Stomach (tissue), 9 donors: Measurements from ENCODE around the gene TPCN2. TPM values are rescaled to one million over a fixed set of nuclear protein-coding genes. Genes with fewer than 3 reads are reported as not detected.
A peak's percentile ranks its signal among the peaks of the same experiment; 100 is the strongest.

ENCODE experiments used
- DNase-seq, 2 donors: peaks; one replicate each; pipeline versions ENCODE4 v3.0.0 to v3.0.0-alpha.2; 2013 to 2019
- H3K27ac ChIP-seq, 5 donors: fragments of 200-600 bp in 4 of 5; sonication (generic) in 4 of 5; one replicate each; pipeline ENCODE4 v1.5.1; 2013 to 2019; ENCODE audit warnings: mild to moderate bottlenecking in 1 of 5, moderate library complexity in 1 of 5
- H3K27me3 ChIP-seq, 3 donors: fragments of 200-600 bp; sonication (generic); one replicate each; pipeline ENCODE4 v1.5.1; 2017 to 2019; ENCODE audit warnings: mixed run types in 1 of 3
- H3K36me3 ChIP-seq, 4 donors: fragments of 200-600 bp; sonication (generic); 1 replicate in 3 of 4; 2 replicates in 1 of 4; pipeline ENCODE4 v1.5.1; 2016 to 2019
- H3K4me1 ChIP-seq, 4 donors: fragments of 200-600 bp; sonication (generic); one replicate each; pipeline ENCODE4 v1.5.1; 2016 to 2019
- H3K4me3 ChIP-seq, 4 donors: fragments of 200-600 bp; sonication (generic) in 3 of 4; one replicate each; pipeline ENCODE4 v1.5.1; 2016 to 2019; ENCODE audit warnings: mild to moderate bottlenecking in 1 of 4
- H3K9me3 ChIP-seq, 4 donors: fragments of 200-600 bp; sonication (generic); one replicate each; pipeline ENCODE4 v1.5.1; 2016 to 2019
- CTCF ChIP-seq, 7 experiments: fragments of 450-650 bp in 4 of 7; fragments of 200-600 bp in 3 of 7; sonication (generic) in 3 of 7; IDR thresholded peaks; one replicate each; pipeline ENCODE4 v1.5.1; 2016 to 2019; ENCODE audit warnings: antibody characterized with exemption in 7 of 7, control low read depth in 2 of 7, mild to moderate bottlenecking in 1 of 7
- EP300 ChIP-seq: sonication (generic); formaldehyde crosslinking; IDR thresholded peaks from one replicate; pipeline ENCODE4 v1.6.1; 2017; ENCODE audit warnings: antibody characterized with exemption
- POLR2A ChIP-seq, 4 donors: fragments of 450-650 bp; IDR thresholded peaks; one replicate each; pipeline ENCODE4 v1.6.1; 2016; ENCODE audit warnings: antibody characterized with exemption in 4 of 4, control low read depth in 2 of 4, mild to moderate bottlenecking in 1 of 4, moderate library complexity in 1 of 4
- POLR2AphosphoS5 ChIP-seq, 3 donors: sonication (generic); formaldehyde crosslinking; IDR thresholded peaks; one replicate each; pipeline ENCODE4 v1.6.1; 2016; ENCODE audit warnings: antibody characterized with exemption in 3 of 3
- WGBS, 5 donors: extraction: QIAGEN DNeasy Blood & Tissue Kit in 3 of 5; methylation state at CpG; one replicate each; pipeline versions ENCODE4 v1.1.5 to v1.1.7; 2013 to 2018; 5-methylcytosine and 5-hydroxymethylcytosine counted together
- intact Hi-C: fragments of 100-400 bp; cut with DNase I; formaldehyde crosslinking; loops from one replicate; pipeline ENCODE4 v1.15.1; 2023; ENCODE audit warnings: low total_unique reads
- polyA plus RNA-seq, 3 donors: library from polyadenylated mRNA; stranded (reverse); fragments of 200-250 nt; gene quantifications; one replicate each; pipeline ENCODE4 v1.2.3, GENCODE V29; 2013
- total RNA-seq, 5 donors: library from RNA; depleted of rRNA; stranded (reverse); fragments of >200 nt; gene quantifications; one replicate each; pipeline versions ENCODE4 v1.1.0 to v1.2.3, GENCODE V29; 2014 to 2016
- donor health status: healthy with polysubstance abuse.
- donor health status: Bipolar disorder and iron deficiency.
- donor health status: healthy.

Gene TPCN2
- total and polyA plus RNA-seq, 8 donors: 6.4 to 66.1 (median 27.2) TPM

- Histone ChIP-seq H3K27ac (no peak overlapping the region), H3K4me1 (peaks cover 0 to 6% (median 0%) of the 10 kb centered on the region in 4 donors), H3K36me3 (peaks cover 0 to 34% (median 2%) of the 10 kb centered on the region in 4 donors), H3K9me3 (peaks cover 0 to 14% (median 12%) of the 10 kb centered on the region in 4 donors), H3K4me3 (no peak overlapping the region), H3K27me3 (no peaks in the 10 kb centered on the region)
- intact Hi-C loops: no loop called here
- TF ChIP-seq POLR2A (IDR thresholded peaks at IDR 0.05) (no peak), EP300 (no peak), POLR2AphosphoS5 (IDR thresholded peaks at IDR 0.05) (no peak), CTCF (IDR thresholded peaks at IDR 0.05) (no peak)
- WGBS, 5 donors: 57 to 68% (median 63%) methylated on average over 8 of the region's 8 CpGs
- peak in 1 of 2 donors; percentile 17 for DNase-seq
Observed at GRCh38 chr11:69141742-69142141, 93.0 kb downstream of the TPCN2 start.

DNA sequence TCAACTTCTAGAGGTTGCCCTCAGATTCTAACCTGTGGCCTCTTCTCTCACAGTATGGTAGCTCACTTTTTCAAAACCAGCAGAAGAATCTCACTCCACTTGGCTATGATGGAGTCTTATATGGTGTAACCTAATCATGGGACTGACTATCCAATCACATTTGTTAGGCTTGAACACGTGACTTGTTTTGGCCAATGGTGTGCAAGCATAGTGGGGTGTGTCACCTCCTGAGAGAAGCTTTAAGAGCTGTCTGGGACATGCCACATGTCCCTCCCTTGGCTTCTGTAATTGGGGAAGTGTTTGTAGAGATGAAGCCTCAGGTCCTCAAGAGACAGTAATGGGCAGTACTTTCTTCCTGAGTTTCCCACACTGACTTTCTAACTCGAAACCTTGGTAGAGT lies 94.2 kb downstream of the TPCN2 start:
- Histone ChIP-seq H3K9me3 (peaks cover 0 to 19% (median 17%) of the 10 kb centered on the region in 4 donors), H3K27me3 (no peaks in the 10 kb centered on the region), H3K4me3 (no peak overlapping the region), H3K27ac (no peak overlapping the region), H3K4me1 (peaks cover 0 to 2% (median 0%) of the 10 kb centered on the region in 4 donors), H3K36me3 (peaks cover 0 to 39% (median 2%) of the 10 kb centered on the region in 4 donors)
- no peak for TF ChIP-seq CTCF (IDR thresholded peaks at IDR 0.05)
- no peak for TF ChIP-seq POLR2A (IDR thresholded peaks at IDR 0.05)
- peak in 1 of 2 donors; percentile 1 for DNase-seq
- intact Hi-C loops: no loop called here
- 88 to 99% (median 96%) methylated on average over 2 of the region's 2 CpGs for WGBS, 5 donors

DNA sequence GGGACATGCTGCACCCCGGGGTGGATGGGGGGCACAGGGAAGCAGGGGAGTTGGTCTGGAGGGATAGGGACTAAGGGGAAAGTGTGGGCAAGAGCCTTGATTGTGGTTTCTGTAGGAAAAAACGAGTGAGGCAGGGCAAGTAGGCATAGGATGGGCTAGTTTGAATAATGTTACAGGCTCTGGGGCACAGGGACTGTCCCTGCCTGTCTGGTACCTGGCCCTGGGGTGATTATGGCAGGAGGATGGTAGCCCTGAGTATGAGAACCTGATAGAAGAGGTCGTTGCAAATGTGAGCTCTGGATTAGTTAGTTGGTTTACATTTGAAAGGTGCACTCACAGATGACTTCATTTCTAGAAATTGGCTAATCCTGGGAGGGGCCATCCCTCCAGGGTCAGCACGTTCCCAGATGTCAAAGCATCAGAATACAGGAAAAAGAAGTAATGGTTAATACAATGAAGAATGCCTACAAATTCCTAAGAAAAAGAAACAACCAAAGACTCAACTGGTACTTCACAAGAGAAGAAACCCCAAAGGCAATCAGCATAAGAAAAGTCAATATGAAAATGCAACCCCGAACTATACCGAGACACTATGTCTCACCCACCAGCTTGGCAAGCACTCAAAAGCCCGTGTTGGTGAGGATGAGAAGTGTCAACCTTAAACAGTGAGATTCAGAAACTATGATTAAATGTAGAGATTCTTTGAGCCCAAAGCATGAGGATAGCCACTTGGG lies 95.8 kb downstream of the TPCN2 start:
- no peak for DNase-seq
- intact Hi-C loops: no loop called here
- peaks cover 0 to 36% (median 2%) of the 10 kb centered on the region in 4 donors for H3K36me3 ChIP-seq
- no peak for TF ChIP-seq CTCF (IDR thresholded peaks at IDR 0.05)
- no peak for TF ChIP-seq POLR2A (IDR thresholded peaks at IDR 0.05)
- no peaks in the 10 kb centered on the region for H3K4me1 ChIP-seq
- peaks cover 0 to 19% (median 17%) of the 10 kb centered on the region in 4 donors for H3K9me3 ChIP-seq
- no peaks in the 10 kb centered on the region for H3K27me3 ChIP-seq
- 64 to 73% (median 66%) methylated on average over 7 of the region's 7 CpGs for WGBS, 5 donors
- no peak overlapping the region for H3K27ac ChIP-seq
- H3K4me3 ChIP-seq: no peak overlapping the region

GRCh38 chr11:69145050-69145380 lies 96.3 kb downstream of the TPCN2 start:
- 71 to 78% (median 73%) methylated on average over 4 of the region's 4 CpGs for WGBS, 5 donors
- no peak overlapping the region for H3K27ac ChIP-seq
- H3K4me1 ChIP-seq: no peaks in the 10 kb centered on the region
- no peak overlapping the region for H3K4me3 ChIP-seq
- TF ChIP-seq POLR2AphosphoS5 (IDR thresholded peaks at IDR 0.05) (no peak), CTCF (IDR thresholded peaks at IDR 0.05) (no peak), EP300 (no peak), POLR2A (IDR thresholded peaks at IDR 0.05) (no peak)
- intact Hi-C loops: no loop called here
- DNase-seq: no peak
- H3K36me3 ChIP-seq: peaks cover 0 to 39% (median 2%) of the 10 kb centered on the region in 4 donors
- no peaks in the 10 kb centered on the region for H3K27me3 ChIP-seq
- H3K9me3 ChIP-seq: peaks cover 0 to 19% (median 17%) of the 10 kb centered on the region in 4 donors
